OCI-LY7 (cell line): ENCODE data around the gene ABCC1. TPM values are rescaled to one million over a fixed set of nuclear protein-coding genes. Genes with fewer than 3 reads are reported as not detected.

ENCODE experiments used
- BruUV-seq: library from RNA; stranded (reverse); fragments of 400-500 nt; replicated peaks from 2 replicates; lab custom pipeline; 2021; lab: Mats Ljungman, UMichigan
- CTCF ChIA-PET: fragments of 300-600 bp; sonication (Branson Sonifier 250); formaldehyde crosslinking; loops from one replicate; lab custom pipeline; 2022; ENCODE audit warnings: antibody characterized with exemption; ENCODE audit not compliant: unreplicated experiment; lab: Charles Lee
- POLR2A ChIA-PET: fragments of 300-600 bp; sonication (Branson Sonifier 250); formaldehyde crosslinking; loops from one replicate; lab custom pipeline; 2022; ENCODE audit warnings: antibody characterized with exemption; lab: Charles Lee
- DNase-seq: peaks from one replicate; pipeline ENCODE4 v3.0.0-alpha.2; 2015; ENCODE audit warnings: low spot score
- H2AFZ ChIP-seq: fragments of 200-600 bp; sonication (generic), shearing (Covaris generic); 2 replicates; pipeline ENCODE4 v1.6.1; 2014; ENCODE audit warnings: mild to moderate bottlenecking, antibody characterized with exemption, low read length, moderate library complexity
- H3K27ac ChIP-seq: fragments of 200-600 bp; sonication (generic); 2 replicates; pipeline ENCODE4 v1.5.1; 2014; ENCODE audit warnings: mixed run types, low read depth, mild to moderate bottlenecking, moderate library complexity, low read length, inconsistent platforms; ENCODE audit not compliant: poor library complexity, severe bottlenecking
- H3K36me3 ChIP-seq: fragments of 200-600 bp; sonication (generic); 2 replicates; pipeline ENCODE4 v1.6.1; 2014; ENCODE audit warnings: mild to moderate bottlenecking, antibody characterized with exemption, low read length, moderate library complexity, mixed read lengths; ENCODE audit not compliant: insufficient read depth
- H3K4me1 ChIP-seq: fragments of 200-600 bp; sonication (generic); 2 replicates; pipeline ENCODE4 v1.5.1; 2014; ENCODE audit warnings: mild to moderate bottlenecking, low read length; ENCODE audit not compliant: insufficient read depth, poor library complexity, severe bottlenecking
- H3K4me2 ChIP-seq: fragments of 200-600 bp; sonication (generic); 2 replicates; pipeline ENCODE4 v1.6.1; 2014; ENCODE audit warnings: mild to moderate bottlenecking, low read length
- H3K4me3 ChIP-seq: fragments of 200-600 bp; sonication (generic); 2 replicates; pipeline ENCODE4 v1.5.1; 2014; ENCODE audit warnings: mild to moderate bottlenecking, low read depth, low read length; ENCODE audit not compliant: poor library complexity, severe bottlenecking
- H3K79me2 ChIP-seq: fragments of 200-600 bp; sonication (generic); 2 replicates; pipeline ENCODE4 v1.6.1; 2016; ENCODE audit warnings: low read depth, mild to moderate bottlenecking, low read length, moderate library complexity, mixed read lengths; ENCODE audit not compliant: insufficient read depth
- H3K9me2 ChIP-seq: fragments of 200-600 bp; sonication (generic); 2 replicates; pipeline ENCODE4 v1.6.1; 2016; ENCODE audit warnings: mild to moderate bottlenecking, low read length, mixed read lengths; ENCODE audit not compliant: insufficient read depth
- H3K9me3 ChIP-seq: fragments of 200-600 bp; sonication (generic); 2 replicates; pipeline ENCODE4 v1.6.1; 2014; ENCODE audit warnings: mild to moderate bottlenecking, mixed run types, low read length, mixed read lengths
- H4K20me1 ChIP-seq: fragments of 200-600 bp; sonication (generic); 2 replicates; pipeline ENCODE4 v1.6.1; 2014; ENCODE audit warnings: mild to moderate bottlenecking, antibody characterized with exemption, low read length, moderate library complexity, mixed read lengths; ENCODE audit not compliant: insufficient read depth
- EZH2phosphoT487 ChIP-seq: fragments of 200-600 bp; sonication (generic); IDR thresholded peaks from 2 replicates; pipeline ENCODE4 v1.6.1; 2018; ENCODE audit warnings: low read depth, borderline replicate concordance, mild to moderate bottlenecking, mixed run types, antibody characterized with exemption, low read length, moderate library complexity, mixed read lengths
- intact Hi-C: fragments of 100-400 bp; cut with micrococcal nuclease; formaldehyde crosslinking; loops from one replicate; pipeline ENCODE4 v1.10.0; 2022; ENCODE audit not compliant: unreplicated experiment
- total RNA-seq, 2 experiments: library from RNA; depleted of rRNA in 1 of 2; stranded (reverse); fragments of >200 nt in 1 of 2; shearing (Covaris generic) in 1 of 2; gene quantifications; 2 replicates each; pipeline ENCODE4 v1.2.3, GENCODE V29; 2014 to 2022
- TF ChIP-seq, protein P1 (sequence below): fragments of 200-600 bp; sonication (generic); conservative IDR thresholded peaks from 2 replicates; pipeline ENCODE4 v1.5.1; 2014; ENCODE audit warnings: mild to moderate bottlenecking, antibody characterized with exemption, low read length, moderate library complexity, mixed read lengths

Gene ABCC1
- total RNA-seq, 2 experiments from 2014 or later: 39.9 to 71.8 TPM

GRCh38 chr16:16185095-16185494 is 235.7 kb downstream of the ABCC1 start:
- Histone ChIP-seq H4K20me1 (no peaks in the 10 kb centered on the region), H3K4me2 (no peak overlapping the region), H3K4me1 (no peaks in the 10 kb centered on the region), H2AFZ (no peak overlapping the region), H3K36me3 (no peaks in the 10 kb centered on the region), H3K79me2 (no peaks in the 10 kb centered on the region), H3K27ac (no peak overlapping the region), H3K4me3 (no peak overlapping the region), H3K9me3 (no peaks in the 10 kb centered on the region), H3K9me2 (no peaks in the 10 kb centered on the region)
- TF ChIP-seq, protein P1, sequence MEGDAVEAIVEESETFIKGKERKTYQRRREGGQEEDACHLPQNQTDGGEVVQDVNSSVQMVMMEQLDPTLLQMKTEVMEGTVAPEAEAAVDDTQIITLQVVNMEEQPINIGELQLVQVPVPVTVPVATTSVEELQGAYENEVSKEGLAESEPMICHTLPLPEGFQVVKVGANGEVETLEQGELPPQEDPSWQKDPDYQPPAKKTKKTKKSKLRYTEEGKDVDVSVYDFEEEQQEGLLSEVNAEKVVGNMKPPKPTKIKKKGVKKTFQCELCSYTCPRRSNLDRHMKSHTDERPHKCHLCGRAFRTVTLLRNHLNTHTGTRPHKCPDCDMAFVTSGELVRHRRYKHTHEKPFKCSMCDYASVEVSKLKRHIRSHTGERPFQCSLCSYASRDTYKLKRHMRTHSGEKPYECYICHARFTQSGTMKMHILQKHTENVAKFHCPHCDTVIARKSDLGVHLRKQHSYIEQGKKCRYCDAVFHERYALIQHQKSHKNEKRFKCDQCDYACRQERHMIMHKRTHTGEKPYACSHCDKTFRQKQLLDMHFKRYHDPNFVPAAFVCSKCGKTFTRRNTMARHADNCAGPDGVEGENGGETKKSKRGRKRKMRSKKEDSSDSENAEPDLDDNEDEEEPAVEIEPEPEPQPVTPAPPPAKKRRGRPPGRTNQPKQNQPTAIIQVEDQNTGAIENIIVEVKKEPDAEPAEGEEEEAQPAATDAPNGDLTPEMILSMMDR: no peak
- no peak for TF ChIP-seq EZH2phosphoT487
- CTCF ChIA-PET: no interaction called here
- BruUV-seq: no TSS peak
- POLR2A ChIA-PET: no interaction called here
- intact Hi-C loops: no loop called here
- no peak for DNase-seq

GRCh38 chr16:16186820-16187219 is 237.4 kb downstream of the ABCC1 start:
- TF ChIP-seq, protein P1: no peak
- TF ChIP-seq EZH2phosphoT487: no peak
- Histone ChIP-seq H2AFZ (no peak overlapping the region), H3K4me2 (no peak overlapping the region), H3K9me2 (no peaks in the 10 kb centered on the region), H4K20me1 (no peaks in the 10 kb centered on the region), H3K79me2 (no peaks in the 10 kb centered on the region), H3K4me3 (no peak overlapping the region), H3K36me3 (no peaks in the 10 kb centered on the region), H3K4me1 (no peaks in the 10 kb centered on the region), H3K27ac (no peak overlapping the region), H3K9me3 (no peaks in the 10 kb centered on the region)
- intact Hi-C loops: no loop called here
- BruUV-seq: no TSS peak
- ChIA-PET CTCF (no interaction called here), POLR2A (interaction anchor here (0.8 to 1.1 kb wide), 2 partner anchors 13 to 241 kb away, joined by 3 read pairs; no protein-coding TSS in a partner anchor)
- no peak for DNase-seq

DNA sequence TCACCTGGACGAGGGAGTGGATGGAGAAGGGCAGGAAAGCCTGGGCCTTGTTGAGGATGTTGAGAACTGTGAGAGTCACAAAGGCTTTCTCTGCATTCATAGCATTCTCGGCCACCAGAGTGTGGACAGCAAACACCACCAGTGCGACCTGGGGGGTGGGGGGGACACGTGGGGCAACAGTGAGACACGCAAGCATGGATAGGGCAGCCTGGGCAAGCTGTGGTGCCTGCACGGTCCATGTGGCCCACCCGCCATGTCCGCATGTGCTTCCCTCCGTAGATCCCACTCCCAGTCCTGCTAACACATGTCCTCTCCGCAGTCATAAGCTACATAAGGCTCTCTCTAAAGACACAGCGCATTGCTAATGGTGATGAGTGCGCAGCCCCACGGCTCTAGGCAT is 239.4 kb downstream of the ABCC1 start:
- ChIA-PET POLR2A (no interaction called here), CTCF (no interaction called here)
- no peak for DNase-seq
- no peak overlapping the region for H2AFZ ChIP-seq
- no TSS peak for BruUV-seq
- H3K9me2 ChIP-seq: no peaks in the 10 kb centered on the region
- no peak overlapping the region for H3K4me2 ChIP-seq
- no peaks in the 10 kb centered on the region for H3K4me1 ChIP-seq
- H3K27ac ChIP-seq: no peak overlapping the region
- intact Hi-C loops: no loop called here
- H3K79me2 ChIP-seq: no peaks in the 10 kb centered on the region
- H3K4me3 ChIP-seq: no peak overlapping the region
- no peaks in the 10 kb centered on the region for H3K36me3 ChIP-seq
- TF ChIP-seq EZH2phosphoT487: no peak
- TF ChIP-seq, protein P1: no peak
- H3K9me3 ChIP-seq: no peaks in the 10 kb centered on the region
- no peaks in the 10 kb centered on the region for H4K20me1 ChIP-seq
